ENCODE data around the gene POLL.

The POLL gene

DNA sequence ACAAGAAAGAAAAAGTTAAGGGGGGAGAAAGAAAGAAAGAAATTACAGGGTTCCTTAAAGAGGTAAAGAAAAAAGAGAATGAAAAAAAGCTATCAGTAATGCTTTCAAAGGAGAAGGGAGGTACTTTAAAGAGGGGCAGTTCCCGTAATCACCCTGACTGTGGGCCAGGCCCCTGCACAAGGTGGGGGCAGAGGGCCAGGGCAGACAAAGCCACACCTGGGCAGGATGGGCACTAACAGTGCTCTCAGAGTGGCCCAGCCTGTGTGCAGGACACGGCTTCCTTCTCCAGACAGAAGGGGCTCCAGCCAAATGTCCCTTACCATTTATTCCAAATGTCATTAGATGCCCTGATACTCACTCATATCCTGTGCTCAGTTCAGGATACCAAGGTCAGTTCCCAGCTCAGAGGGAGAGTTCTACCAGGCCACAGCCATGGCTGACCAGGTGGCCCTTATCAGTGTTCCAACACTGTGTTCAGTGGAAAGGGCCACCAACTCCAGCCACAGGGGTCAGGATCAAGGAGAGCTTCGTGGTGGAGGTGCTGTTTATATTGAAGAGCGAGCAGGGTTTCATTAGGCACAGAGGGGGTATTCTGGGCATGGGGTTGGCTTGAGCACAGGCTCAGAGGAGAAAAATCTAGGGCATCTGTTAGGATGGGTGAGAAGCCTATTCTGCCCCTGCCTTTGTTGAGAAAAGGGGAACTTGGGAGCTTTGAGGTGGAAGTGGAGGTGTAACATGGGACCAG is 29.9 kb upstream of the POLL start:
- Histone ChIP-seq H3K9me3 (ENCODE audit: insufficient read depth, low read depth, low read length) (no peaks in the 10 kb centered on the region), H3K36me3 (ENCODE audit: insufficient read depth, low read length) (no peaks in the 10 kb centered on the region), H3K27ac (ENCODE audit: low read depth, low read length) (no peak overlapping the region), H3K9ac (ENCODE audit: low read depth, low read length) (no peak overlapping the region), H3K27me3 (ENCODE audit: insufficient read depth, low read length) (no peaks in the 10 kb centered on the region), H3K4me3 (ENCODE audit: low read length) (no peak overlapping the region), H3K4me1 (ENCODE audit: insufficient read depth, low read length) (peaks cover 19% of the 10 kb centered on the region)
- WGBS = 92% methylated on average over 4 of the region's 4 CpGs

DNA sequence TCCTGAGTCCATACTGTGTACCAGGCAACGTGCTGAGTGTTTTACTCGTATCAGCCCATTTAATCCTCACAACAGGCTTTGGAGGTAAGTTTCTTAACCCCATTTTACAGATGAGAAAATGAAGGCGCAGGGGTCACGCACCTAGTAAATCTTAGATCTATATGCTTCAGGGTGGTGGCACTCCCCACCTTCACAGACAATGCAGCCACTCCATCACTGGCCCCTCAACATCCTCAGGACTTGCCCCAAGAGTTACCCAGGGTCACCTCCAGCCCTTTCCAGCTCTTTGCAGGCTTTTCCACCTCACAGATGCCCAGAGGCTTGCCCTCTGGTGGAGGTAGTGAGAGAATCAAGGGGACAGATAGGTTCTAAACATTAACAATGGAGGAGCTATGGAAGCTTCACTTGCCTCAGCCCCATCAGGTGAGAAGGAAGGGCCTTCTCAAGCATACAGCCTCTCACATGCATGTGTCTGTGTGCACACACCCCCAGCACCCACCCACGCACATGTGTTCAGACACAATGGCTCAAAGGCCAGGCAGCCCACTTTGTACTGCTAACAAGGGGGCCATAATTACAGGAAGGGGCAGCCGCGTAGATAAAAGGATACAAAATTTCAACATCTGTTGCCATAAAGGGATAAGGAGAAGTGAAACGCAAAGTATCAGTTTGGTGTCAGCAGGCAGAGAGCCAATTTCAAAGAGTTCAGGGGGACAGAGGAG is 29.2 kb upstream of the POLL start:
- Histone ChIP-seq H3K27ac (ENCODE audit: low read depth, low read length) (no peak overlapping the region), H3K4me1 (ENCODE audit: insufficient read depth, low read length) (peaks cover 19% of the 10 kb centered on the region), H3K4me3 (ENCODE audit: low read length) (no peak overlapping the region), H3K9me3 (ENCODE audit: insufficient read depth, low read depth, low read length) (no peaks in the 10 kb centered on the region), H3K36me3 (ENCODE audit: insufficient read depth, low read length) (no peaks in the 10 kb centered on the region; the same call in 1 of the 2 replicates), H3K27me3 (ENCODE audit: insufficient read depth, low read length) (no peaks in the 10 kb centered on the region), H3K9ac (ENCODE audit: low read depth, low read length) (no peak overlapping the region)
- 91% methylated on average over 8 of the region's 8 CpGs for WGBS

DNA sequence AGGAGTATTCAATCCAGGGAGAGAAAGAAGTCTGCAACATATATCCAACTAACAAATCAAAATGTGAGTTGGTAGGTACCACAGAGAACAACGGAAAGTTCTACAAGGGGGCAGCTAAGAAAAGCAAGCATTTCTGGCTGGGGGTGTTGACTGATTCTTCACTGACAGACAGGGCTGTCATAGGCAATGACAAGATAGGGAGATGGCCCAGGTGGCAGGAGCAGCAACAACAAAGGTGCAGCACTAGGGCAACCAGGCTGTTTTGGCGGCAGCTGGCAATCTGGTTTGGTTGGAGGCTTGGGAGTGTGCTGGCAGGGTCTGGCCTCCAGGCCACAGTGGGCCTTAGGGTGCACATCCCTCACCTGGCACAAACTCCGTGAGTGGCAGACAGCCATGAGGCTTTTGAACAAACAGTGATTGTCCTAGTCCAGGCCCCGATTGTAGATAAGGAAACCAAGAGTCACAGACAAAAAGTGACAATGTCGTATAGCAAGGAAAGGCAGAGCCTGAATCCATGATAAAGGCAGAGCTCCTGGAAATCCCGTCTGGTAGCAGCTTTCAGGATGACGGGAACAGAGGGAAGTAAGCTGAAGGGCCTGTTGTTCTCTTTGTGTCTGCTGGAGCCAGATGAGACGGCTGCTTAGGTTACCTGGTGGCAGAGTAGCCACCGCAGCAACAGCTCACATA is 28.5 kb upstream of the POLL start:
- WGBS = 85% methylated on average over 9 of the region's 9 CpGs
- peaks cover 5% of the 10 kb centered on the region; the same call in 1 of the 2 replicates for H3K36me3 ChIP-seq (ENCODE audit: insufficient read depth, low read length)
- H3K9me3 ChIP-seq (ENCODE audit: insufficient read depth, low read depth, low read length) = no peaks in the 10 kb centered on the region
- H3K4me1 ChIP-seq (ENCODE audit: insufficient read depth, low read length) = peaks cover 19% of the 10 kb centered on the region
- H3K4me3 ChIP-seq (ENCODE audit: low read length) = no peak overlapping the region
- no peak overlapping the region for H3K9ac ChIP-seq (ENCODE audit: low read depth, low read length)
- H3K27ac ChIP-seq (ENCODE audit: low read depth, low read length) = no peak overlapping the region
- H3K27me3 ChIP-seq (ENCODE audit: insufficient read depth, low read length) = no peaks in the 10 kb centered on the region

DNA sequence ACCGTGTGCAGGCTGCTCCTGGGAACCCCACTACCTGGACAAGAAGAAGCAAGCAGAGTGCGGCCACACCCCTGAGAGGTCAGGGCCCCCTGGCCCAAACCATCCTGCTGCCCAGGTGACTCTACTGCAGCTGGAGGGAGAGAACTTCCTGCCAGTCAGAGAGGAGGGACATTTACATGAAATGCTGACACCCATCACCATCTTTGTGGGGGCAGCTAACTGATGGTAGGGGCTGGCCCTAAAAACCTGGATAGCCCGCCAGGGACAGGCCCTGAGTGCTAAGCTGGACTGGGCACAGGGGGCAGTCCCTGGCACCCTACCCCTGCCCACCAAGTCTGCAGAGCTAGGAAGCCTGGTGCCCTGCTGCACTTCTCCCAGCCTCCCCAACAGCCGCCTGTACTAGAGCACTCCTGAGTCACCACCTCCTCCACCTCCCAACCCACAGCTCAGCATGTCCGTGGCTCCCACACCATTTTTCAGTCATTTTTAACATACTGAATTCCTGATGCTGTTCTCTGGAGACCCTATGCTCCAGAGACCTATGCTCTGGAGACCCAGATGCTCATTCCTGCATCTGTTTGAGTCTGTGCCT is 27.6 kb upstream of the POLL start:
- 84% methylated on average over 5 of the region's 5 CpGs for whole genome bisulfite sequencing
- H3K4me1 ChIP-seq (ENCODE audit: insufficient read depth, low read length) = peaks cover 19% of the 10 kb centered on the region
- peaks cover 10% of the 10 kb centered on the region; the same call in 1 of the 2 replicates for H3K36me3 ChIP-seq (ENCODE audit: insufficient read depth, low read length)
- no peak overlapping the region for H3K9ac ChIP-seq (ENCODE audit: low read depth, low read length)
- no peaks in the 10 kb centered on the region for H3K27me3 ChIP-seq (ENCODE audit: insufficient read depth, low read length)
- no peaks in the 10 kb centered on the region for H3K9me3 ChIP-seq (ENCODE audit: insufficient read depth, low read depth, low read length)
- no peak overlapping the region for H3K27ac ChIP-seq (ENCODE audit: low read depth, low read length)
- no peak overlapping the region for H3K4me3 ChIP-seq (ENCODE audit: low read length)

DNA sequence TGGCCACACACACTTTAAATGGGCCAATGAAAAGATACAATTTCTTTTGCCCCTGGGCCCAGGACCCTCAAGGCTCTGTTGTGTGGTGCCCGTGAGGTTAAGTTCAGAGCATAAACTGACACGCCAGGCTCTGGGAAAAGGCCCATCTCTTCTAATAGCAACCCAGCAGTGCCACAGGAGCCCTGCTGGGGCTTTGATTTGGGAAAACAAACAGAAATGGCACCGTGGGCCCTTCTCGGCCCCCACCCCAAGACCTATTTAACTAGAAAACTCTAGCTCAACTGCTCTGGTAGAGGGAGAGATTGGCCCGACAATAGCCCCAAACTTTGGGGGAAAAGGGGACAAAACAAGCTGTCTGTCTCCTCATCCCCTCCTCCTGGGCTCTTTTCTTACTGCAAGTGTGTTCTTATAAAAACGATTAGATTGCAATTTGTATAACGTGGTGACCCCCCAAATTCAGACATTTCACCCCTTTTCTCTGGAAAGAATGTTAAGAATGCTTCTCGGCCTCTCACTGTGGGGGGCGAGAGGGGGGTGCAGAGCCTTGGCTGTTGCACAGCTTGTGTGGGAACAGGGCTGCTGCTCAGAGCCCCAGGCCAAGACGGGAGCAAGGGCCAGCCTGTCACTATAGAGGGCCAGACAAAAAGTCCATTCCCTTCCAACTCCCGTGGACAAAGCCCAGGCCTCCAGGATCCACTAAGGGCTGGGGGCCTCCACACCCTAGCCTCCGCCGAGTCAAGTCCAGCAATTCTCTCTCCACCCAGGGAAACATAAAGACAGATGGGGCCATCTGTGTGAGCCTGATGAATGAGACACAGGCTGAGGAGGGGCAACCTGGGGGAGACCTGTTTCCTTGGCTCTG is 26.8 kb upstream of the POLL start:
- H3K27ac ChIP-seq (ENCODE audit: low read depth, low read length) = peak overlapping the region; percentile 59; the same call in 1 of the 2 replicates
- WGBS = 51% methylated on average over 12 of the region's 13 CpGs
- no peak overlapping the region for H3K4me3 ChIP-seq (ENCODE audit: low read length)
- no peaks in the 10 kb centered on the region for H3K27me3 ChIP-seq (ENCODE audit: insufficient read depth, low read length)
- H3K36me3 ChIP-seq (ENCODE audit: insufficient read depth, low read length) = peaks cover 14% of the 10 kb centered on the region; the same call in 1 of the 2 replicates
- H3K9me3 ChIP-seq (ENCODE audit: insufficient read depth, low read depth, low read length) = no peaks in the 10 kb centered on the region
- H3K9ac ChIP-seq (ENCODE audit: low read depth, low read length) = no peak overlapping the region
- peaks cover 19% of the 10 kb centered on the region for H3K4me1 ChIP-seq (ENCODE audit: insufficient read depth, low read length)

DNA sequence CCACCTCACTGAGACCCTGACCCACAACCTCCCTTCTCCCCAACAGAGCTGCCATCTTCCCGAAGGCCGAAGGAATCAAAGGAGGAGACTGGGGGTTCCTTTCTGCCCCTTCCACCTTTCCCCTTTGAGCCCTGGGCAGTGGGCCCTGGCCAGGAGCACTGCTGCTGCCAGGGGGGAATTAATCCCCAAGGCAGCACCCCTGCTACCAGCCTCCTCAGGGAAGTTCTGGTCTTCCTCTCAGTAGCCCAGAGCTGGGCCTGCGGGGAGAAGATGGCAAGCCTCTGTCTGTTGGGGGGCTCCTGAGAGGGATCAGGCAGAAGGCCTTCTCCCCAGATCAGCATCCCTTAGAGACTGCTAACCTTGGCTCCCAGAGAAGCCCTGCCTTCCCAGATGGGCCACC is 25.6 kb upstream of the POLL start:
- peaks cover 19% of the 10 kb centered on the region for H3K4me1 ChIP-seq (ENCODE audit: insufficient read depth, low read length)
- peaks cover 26% of the 10 kb centered on the region; the same call in 1 of the 2 replicates for H3K36me3 ChIP-seq (ENCODE audit: insufficient read depth, low read length)
- WGBS = 93% methylated on average over 3 of the region's 3 CpGs

DNA sequence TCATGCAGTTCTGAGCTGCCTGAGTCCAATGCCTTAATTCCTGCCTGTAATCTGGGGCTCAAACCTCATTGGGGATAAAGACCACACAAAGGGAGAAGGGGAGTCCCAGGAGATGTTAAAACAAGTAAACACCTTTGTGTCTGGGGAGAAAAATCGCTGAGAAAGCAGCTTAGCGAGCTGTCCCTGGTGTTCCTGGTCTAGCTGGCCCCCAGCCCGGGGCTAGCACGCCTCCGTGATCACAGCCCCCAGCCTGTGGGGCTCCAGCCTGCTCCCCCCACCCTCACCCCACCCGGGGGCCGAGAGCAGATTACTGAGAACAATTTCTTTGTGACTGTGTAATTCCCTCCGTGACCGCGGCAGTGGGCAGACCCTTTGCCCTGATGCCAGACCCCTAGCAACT is 24.8 kb upstream of the POLL start:
- no peaks in the 10 kb centered on the region for H3K27me3 ChIP-seq (ENCODE audit: insufficient read depth, low read length)
- no peak overlapping the region for H3K4me3 ChIP-seq (ENCODE audit: low read length)
- H3K9me3 ChIP-seq (ENCODE audit: insufficient read depth, low read depth, low read length) = no peaks in the 10 kb centered on the region
- WGBS = 94% methylated on average over 10 of the region's 10 CpGs
- peaks cover 26% of the 10 kb centered on the region; the same call in 1 of the 2 replicates for H3K36me3 ChIP-seq (ENCODE audit: insufficient read depth, low read length)
- peaks cover 21% of the 10 kb centered on the region for H3K4me1 ChIP-seq (ENCODE audit: insufficient read depth, low read length)
- no peak overlapping the region for H3K27ac ChIP-seq (ENCODE audit: low read depth, low read length)
- H3K9ac ChIP-seq (ENCODE audit: low read depth, low read length) = no peak overlapping the region

More for the DNA sequence above, 25.6 kb upstream of the POLL start:
- no peaks in the 10 kb centered on the region for H3K9me3 ChIP-seq (ENCODE audit: insufficient read depth, low read depth, low read length)
- no peaks in the 10 kb centered on the region for H3K27me3 ChIP-seq (ENCODE audit: insufficient read depth, low read length)
- H3K27ac ChIP-seq (ENCODE audit: low read depth, low read length) = no peak overlapping the region
- no peak overlapping the region for H3K9ac ChIP-seq (ENCODE audit: low read depth, low read length)
- no peak overlapping the region for H3K4me3 ChIP-seq (ENCODE audit: low read length)

DNA sequence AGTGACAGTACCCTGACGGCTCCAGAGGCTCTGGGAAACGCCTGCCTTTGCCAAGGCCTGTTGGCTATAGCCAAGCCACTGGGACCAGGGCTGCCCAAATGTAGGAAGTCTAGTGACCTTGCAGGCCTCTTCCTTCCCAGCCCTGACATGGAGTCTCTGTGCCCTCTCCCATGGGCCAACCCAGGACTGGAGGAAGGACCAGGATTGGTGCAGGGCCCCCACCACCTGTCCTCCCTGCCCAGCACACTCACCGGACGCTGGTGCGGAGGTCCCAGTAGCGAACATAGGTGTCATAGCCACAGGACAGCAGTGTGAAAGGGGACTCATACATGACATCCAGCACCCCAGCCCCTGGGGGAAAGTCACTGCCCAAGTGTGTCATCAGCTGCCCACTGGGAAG is 24.0 kb upstream of the POLL start:
- Histone ChIP-seq H3K4me3 (ENCODE audit: low read length) (no peak overlapping the region), H3K9ac (ENCODE audit: low read depth, low read length) (no peak overlapping the region), H3K27ac (ENCODE audit: low read depth, low read length) (no peak overlapping the region), H3K36me3 (ENCODE audit: insufficient read depth, low read length) (peaks cover 26% of the 10 kb centered on the region; the same call in 1 of the 2 replicates), H3K27me3 (ENCODE audit: insufficient read depth, low read length) (no peaks in the 10 kb centered on the region), H3K4me1 (ENCODE audit: insufficient read depth, low read length) (peaks cover 28% of the 10 kb centered on the region), H3K9me3 (ENCODE audit: insufficient read depth, low read depth, low read length) (no peaks in the 10 kb centered on the region)
- 96% methylated on average over 6 of the region's 6 CpGs for WGBS

DNA sequence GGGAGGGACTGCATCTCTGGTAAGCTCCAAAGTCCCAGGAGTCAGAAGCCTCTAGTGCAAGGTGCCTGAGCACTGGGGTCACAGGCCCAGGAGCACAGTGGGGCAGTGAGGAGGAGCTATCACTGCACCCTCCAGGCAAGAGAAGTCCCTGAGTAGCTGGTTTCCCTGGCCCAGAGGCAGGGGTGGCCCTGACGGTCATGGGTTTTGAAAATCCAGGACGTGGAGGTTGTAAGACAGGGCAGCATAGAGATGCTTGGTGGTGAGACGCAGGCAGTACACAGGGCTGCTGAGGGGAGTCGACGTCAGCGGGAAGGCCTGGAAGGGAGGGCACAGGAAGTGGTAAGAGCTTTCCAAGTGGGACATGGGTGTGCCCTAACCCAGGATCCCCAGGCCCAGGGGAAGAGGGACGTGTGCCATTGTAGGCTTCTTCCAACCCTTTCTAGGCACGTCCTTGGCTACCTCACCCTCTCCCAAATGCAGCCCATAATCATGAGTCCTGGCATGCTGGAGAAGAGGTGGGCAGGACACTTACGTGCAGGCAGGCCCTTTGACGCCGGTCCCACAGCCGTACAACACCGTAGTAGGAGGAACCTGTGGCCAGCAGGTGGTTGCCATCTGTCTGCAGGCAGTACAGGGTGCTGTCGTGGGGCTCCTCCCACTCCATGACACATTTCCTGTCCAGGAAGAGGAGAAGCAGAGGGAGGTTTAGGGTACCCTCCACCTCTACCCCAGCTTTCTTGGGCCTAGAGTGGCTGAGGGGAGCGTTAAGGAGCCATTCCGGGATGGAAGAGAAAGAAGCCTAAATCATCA is 23.2 kb upstream of the POLL start:
- Histone ChIP-seq H3K4me1 (ENCODE audit: insufficient read depth, low read length) (peaks cover 32% of the 10 kb centered on the region), H3K27ac (ENCODE audit: low read depth, low read length) (no peak overlapping the region), H3K27me3 (ENCODE audit: insufficient read depth, low read length) (no peaks in the 10 kb centered on the region), H3K4me3 (ENCODE audit: low read length) (no peak overlapping the region), H3K36me3 (ENCODE audit: insufficient read depth, low read length) (peaks cover 26% of the 10 kb centered on the region; the same call in 1 of the 2 replicates), H3K9me3 (ENCODE audit: insufficient read depth, low read depth, low read length) (no peaks in the 10 kb centered on the region), H3K9ac (ENCODE audit: low read depth, low read length) (no peak overlapping the region)
- WGBS = 93% methylated on average over 15 of the region's 16 CpGs

DNA sequence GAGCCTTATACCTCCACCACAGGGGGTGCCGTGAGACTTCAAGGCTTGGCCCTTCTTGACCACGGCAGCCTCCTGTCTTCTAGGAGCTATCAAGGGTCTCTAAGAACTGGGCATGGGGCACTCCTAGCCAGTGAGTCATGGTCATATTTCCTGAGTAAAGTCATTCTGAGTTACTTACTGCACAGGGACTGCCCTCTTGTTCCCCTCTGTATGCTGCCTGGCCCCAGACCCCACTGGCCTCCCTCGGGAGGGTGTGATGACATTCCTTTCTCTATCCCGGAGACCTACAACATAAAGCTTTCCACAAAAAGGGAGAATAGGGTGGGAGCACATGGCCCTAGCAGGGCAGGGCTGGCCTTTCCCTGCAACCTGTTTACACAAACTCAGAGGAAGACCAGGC is 21.4 kb upstream of the POLL start:
- 90% methylated on average over 4 of the region's 4 CpGs for WGBS
- Histone ChIP-seq H3K9me3 (ENCODE audit: insufficient read depth, low read depth, low read length) (no peaks in the 10 kb centered on the region), H3K36me3 (ENCODE audit: insufficient read depth, low read length) (peaks cover 26% of the 10 kb centered on the region; the same call in 1 of the 2 replicates), H3K9ac (ENCODE audit: low read depth, low read length) (no peak overlapping the region), H3K4me3 (ENCODE audit: low read length) (no peak overlapping the region), H3K27ac (ENCODE audit: low read depth, low read length) (no peak overlapping the region), H3K4me1 (ENCODE audit: insufficient read depth, low read length) (peaks cover 20% of the 10 kb centered on the region), H3K27me3 (ENCODE audit: insufficient read depth, low read length) (no peaks in the 10 kb centered on the region)
